KMS-11 (cell line): Measurements from ENCODE around the gene ITPR1.

ENCODE experiments used
- H2AFZ ChIP-seq: fragments of 200-600 bp; sonication (generic); 2 replicates; pipeline ENCODE4 v1.6.1; 2016; ENCODE audit warnings: antibody characterized with exemption, mixed run types, low read depth
- H3K27ac ChIP-seq: fragments of 200-600 bp; sonication (generic); 2 replicates; pipeline ENCODE4 v1.6.1; 2016; ENCODE audit warnings: mild to moderate bottlenecking, mixed run types
- H3K27me3 ChIP-seq: fragments of 200-600 bp; sonication (generic); 2 replicates; pipeline ENCODE4 v1.6.1; 2017; ENCODE audit warnings: mild to moderate bottlenecking, low read depth, mixed run types, moderate library complexity; ENCODE audit not compliant: insufficient read depth
- H3K36me3 ChIP-seq: fragments of 200-600 bp; sonication (generic); 2 replicates; pipeline ENCODE4 v1.6.1; 2017; ENCODE audit warnings: mild to moderate bottlenecking, mixed run types; ENCODE audit not compliant: insufficient read depth
- H3K4me1 ChIP-seq: fragments of 200-600 bp; sonication (generic); 2 replicates; pipeline ENCODE4 v1.6.1; 2016; ENCODE audit warnings: mild to moderate bottlenecking, low read depth, mixed run types; ENCODE audit not compliant: poor library complexity, severe bottlenecking
- H3K4me2 ChIP-seq: fragments of 200-600 bp; sonication (generic); 2 replicates; pipeline ENCODE4 v1.7.0; 2016; ENCODE audit warnings: mild to moderate bottlenecking, mixed run types
- H3K4me3 ChIP-seq: fragments of 200-600 bp; sonication (generic); IDR thresholded peaks from 2 replicates; pipeline ENCODE4 v1.6.1; 2017; ENCODE audit warnings: low read depth, low read length, mixed read lengths; ENCODE audit not compliant: insufficient read depth
- H3K79me2 ChIP-seq: fragments of 200-600 bp; sonication (generic); 2 replicates; pipeline ENCODE4 v1.6.1; 2016; ENCODE audit warnings: low read depth, mixed run types; ENCODE audit not compliant: insufficient read depth
- H3K9ac ChIP-seq: fragments of 200-600 bp; sonication (generic); 2 replicates; pipeline ENCODE4 v1.6.1; 2016; ENCODE audit warnings: mild to moderate bottlenecking, mixed run types
- H4K20me1 ChIP-seq: fragments of 200-600 bp; sonication (generic); 2 replicates; pipeline ENCODE4 v1.6.1; 2016; ENCODE audit warnings: mild to moderate bottlenecking, mixed run types; ENCODE audit not compliant: insufficient read depth
- TF ChIP-seq, protein P1 (sequence below): fragments of 200-600 bp; sonication (generic); conservative IDR thresholded peaks from 2 replicates; pipeline ENCODE4 v1.6.1; 2017; ENCODE audit warnings: low read depth, mild to moderate bottlenecking, antibody characterized with exemption, low read length, moderate library complexity, mixed read lengths

ITPR1 gene

DNA sequence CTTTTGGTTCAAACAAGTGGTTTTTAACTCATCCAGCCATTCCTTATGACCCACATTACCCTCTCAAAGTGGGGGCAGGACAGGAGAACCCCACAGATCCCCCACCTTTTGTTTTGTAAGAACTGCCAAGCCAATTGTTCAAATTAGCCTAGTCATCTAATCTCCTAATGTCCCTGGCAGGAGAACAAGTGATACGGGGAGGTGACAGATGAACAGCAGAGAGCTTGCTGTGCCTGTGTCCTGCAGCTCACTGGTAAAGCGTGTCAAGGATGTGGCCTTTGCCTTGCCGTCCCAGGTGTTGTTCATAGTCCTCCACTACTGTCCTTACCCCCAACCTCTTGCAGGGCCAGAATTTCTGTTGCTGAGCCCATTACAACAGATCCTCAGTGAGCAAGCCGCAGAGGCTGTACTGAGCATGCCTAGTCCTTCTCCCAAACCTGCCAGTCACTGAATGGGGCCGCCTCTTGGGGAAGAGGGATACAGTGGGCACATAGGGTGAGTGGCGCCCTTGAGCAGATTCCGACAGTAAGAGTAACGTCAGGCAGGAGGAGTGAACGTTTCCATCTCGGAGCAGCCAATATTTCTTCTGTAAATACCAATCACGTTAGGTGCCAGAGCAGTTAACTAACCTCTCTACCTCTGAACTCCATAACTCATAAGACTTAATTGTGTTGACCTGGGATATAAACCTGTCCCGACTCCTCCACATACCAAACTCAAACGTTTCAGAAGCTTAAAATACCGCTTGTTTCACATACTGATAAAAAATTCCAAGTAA is 87.4 kb downstream of the ITPR1 start:
- H4K20me1 ChIP-seq = no peaks in the 10 kb centered on the region
- no peak overlapping the region for H3K9ac ChIP-seq
- TF ChIP-seq, protein P1, sequence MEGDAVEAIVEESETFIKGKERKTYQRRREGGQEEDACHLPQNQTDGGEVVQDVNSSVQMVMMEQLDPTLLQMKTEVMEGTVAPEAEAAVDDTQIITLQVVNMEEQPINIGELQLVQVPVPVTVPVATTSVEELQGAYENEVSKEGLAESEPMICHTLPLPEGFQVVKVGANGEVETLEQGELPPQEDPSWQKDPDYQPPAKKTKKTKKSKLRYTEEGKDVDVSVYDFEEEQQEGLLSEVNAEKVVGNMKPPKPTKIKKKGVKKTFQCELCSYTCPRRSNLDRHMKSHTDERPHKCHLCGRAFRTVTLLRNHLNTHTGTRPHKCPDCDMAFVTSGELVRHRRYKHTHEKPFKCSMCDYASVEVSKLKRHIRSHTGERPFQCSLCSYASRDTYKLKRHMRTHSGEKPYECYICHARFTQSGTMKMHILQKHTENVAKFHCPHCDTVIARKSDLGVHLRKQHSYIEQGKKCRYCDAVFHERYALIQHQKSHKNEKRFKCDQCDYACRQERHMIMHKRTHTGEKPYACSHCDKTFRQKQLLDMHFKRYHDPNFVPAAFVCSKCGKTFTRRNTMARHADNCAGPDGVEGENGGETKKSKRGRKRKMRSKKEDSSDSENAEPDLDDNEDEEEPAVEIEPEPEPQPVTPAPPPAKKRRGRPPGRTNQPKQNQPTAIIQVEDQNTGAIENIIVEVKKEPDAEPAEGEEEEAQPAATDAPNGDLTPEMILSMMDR = no peak
- no peaks in the 10 kb centered on the region for H3K27me3 ChIP-seq
- H3K4me2 ChIP-seq = no peak overlapping the region
- no peaks in the 10 kb centered on the region for H3K4me1 ChIP-seq
- no peak overlapping the region for H3K27ac ChIP-seq
- H3K36me3 ChIP-seq = no peaks in the 10 kb centered on the region
- H3K4me3 ChIP-seq = no peak overlapping the region
- no peaks in the 10 kb centered on the region for H3K79me2 ChIP-seq
- no peak overlapping the region for H2AFZ ChIP-seq

- no peak overlapping the region for H2AFZ ChIP-seq
- H3K9ac ChIP-seq = no peak overlapping the region
- no peak overlapping the region for H3K4me2 ChIP-seq
- no peaks in the 10 kb centered on the region for H3K4me1 ChIP-seq
- no peaks in the 10 kb centered on the region for H3K27me3 ChIP-seq
- H4K20me1 ChIP-seq = no peaks in the 10 kb centered on the region
- no peaks in the 10 kb centered on the region for H3K79me2 ChIP-seq
- no peaks in the 10 kb centered on the region for H3K36me3 ChIP-seq
- no peak overlapping the region for H3K4me3 ChIP-seq
- TF ChIP-seq, protein P1 = no peak
- no peak overlapping the region for H3K27ac ChIP-seq
These were observed 87.9 kb downstream of the ITPR1 start for GRCh38 chr3:4581124-4581424.

GRCh38 chr3:4581498-4581897 is 88.3 kb downstream of the ITPR1 start:
- H3K27ac ChIP-seq = no peak overlapping the region
- no peak overlapping the region for H3K4me2 ChIP-seq
- no peak overlapping the region for H3K4me3 ChIP-seq
- H4K20me1 ChIP-seq = no peaks in the 10 kb centered on the region
- H3K9ac ChIP-seq = no peak overlapping the region
- no peaks in the 10 kb centered on the region for H3K79me2 ChIP-seq
- TF ChIP-seq, protein P1 = no peak
- H2AFZ ChIP-seq = no peak overlapping the region
- no peaks in the 10 kb centered on the region for H3K36me3 ChIP-seq
- H3K4me1 ChIP-seq = no peaks in the 10 kb centered on the region
- no peaks in the 10 kb centered on the region for H3K27me3 ChIP-seq

DNA sequence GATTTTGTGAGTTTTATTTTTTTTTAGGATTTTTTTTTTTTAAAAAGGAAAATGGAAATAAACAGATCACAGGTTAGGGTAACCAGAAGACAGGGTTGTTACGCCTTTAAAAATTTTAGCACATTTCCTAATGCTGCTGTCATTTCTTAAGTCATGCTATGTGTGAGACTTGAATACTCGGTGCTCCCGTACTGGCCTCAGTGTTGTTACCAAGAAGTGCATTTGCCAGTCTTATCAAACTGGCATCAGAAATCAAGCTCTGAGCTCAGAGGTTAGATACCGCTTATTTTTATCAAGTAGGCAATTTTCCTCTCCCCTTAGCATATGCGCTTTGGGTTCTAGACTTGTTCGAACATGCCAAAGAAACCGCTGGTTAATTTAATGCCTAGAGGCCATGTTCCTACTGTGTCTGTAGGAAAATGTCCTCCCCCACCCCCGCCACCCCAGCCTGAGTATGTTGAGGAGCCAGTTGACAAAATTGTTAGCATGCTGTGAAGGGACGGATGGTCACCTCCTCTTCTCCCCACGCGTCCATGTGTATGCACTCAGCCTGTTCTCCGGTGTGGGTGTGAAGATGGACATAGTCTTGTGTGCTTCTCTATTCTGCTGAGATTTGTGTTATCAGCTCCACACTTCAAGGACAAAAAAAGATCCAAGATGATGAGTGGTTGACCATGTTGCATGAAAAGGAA is 88.9 kb downstream of the ITPR1 start:
- Histone ChIP-seq H2AFZ (no peak overlapping the region), H3K79me2 (no peaks in the 10 kb centered on the region), H3K4me1 (no peaks in the 10 kb centered on the region), H4K20me1 (no peaks in the 10 kb centered on the region), H3K27ac (no peak overlapping the region), H3K4me3 (no peak overlapping the region), H3K9ac (no peak overlapping the region), H3K27me3 (no peaks in the 10 kb centered on the region), H3K4me2 (no peak overlapping the region), H3K36me3 (no peaks in the 10 kb centered on the region)
- TF ChIP-seq, protein P1 = no peak
